GM18499 (cell line): ENCODE results near the gene RABGAP1L.
"Not testable (repeated sequence)": the region's sequence is repeated elsewhere in the genome, so short reads cannot be mapped to it uniquely, and the experiment has no call there.

Experiments
- ATAC-seq: cut with Tn5 transposase; IDR thresholded peaks from one replicate; pipeline ENCODE4 v1.9.1; 2021; ENCODE audit warnings: moderate number of reproducible peaks; ENCODE audit not compliant: insufficient read depth, unreplicated experiment

Gene RABGAP1L

GRCh38 chr1:174531751-174532150 is 372.4 kb downstream of the RABGAP1L start:
- no peak for ATAC-seq

DNA sequence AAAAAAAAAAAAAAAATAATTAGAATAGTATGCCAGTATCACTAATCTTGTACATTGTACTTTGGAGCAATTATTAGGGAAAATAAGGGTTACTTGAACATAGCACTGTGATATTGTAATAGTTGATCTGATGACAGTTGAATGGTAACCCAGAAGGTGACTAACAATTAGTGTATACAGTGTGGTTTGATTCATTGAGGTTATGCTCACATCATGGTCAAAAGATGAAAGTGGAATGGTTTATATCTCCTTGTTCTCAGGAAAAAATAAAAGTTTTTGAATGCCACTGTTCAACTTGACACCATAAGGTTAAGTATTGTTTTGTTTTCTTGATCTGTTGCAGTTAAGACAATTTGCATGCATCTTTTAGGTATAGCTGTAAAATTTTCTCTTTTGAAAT is 375.5 kb downstream of the RABGAP1L start:
- ATAC-seq: no peak

DNA sequence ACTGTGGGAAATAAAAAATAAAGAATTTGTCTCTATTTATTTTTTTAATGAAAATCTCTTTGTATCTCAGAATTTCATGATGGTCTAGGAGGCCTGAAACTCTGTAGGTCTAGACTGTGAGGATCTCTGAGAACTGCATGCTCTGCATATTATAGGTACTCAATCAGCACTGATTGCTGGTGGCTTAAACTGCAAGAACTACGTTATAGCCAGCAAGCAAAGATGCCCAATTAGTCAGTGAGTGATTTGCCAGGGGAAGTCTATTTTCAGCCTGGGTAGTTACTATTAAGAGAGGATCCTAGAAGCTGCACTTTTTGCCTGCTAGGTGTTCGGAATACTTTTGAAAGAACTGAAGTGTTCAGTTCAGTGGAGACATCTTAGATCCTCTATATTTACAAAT is 375.9 kb downstream of the RABGAP1L start:
- ATAC-seq: no peak

DNA sequence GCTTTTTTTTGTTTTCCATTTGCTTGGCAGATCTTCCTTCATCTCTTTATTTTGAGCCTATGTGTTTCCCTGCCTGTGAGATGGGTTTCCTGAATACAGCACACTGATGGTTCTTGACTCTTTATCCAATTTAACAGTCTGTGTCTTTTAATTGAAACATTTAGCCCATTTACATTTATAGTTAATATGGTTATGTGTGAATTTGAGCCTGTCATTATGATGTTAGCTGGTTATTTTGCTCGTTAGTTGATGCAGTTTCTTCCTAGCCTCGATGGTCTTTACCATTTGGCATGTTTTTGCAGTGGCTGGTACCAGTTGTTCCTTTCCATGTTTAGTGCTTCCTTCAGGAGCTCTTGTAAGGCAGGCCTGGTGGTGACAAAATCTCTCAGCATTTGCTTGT is 384.1 kb downstream of the RABGAP1L start:
- not testable (repeated sequence) for ATAC-seq

DNA sequence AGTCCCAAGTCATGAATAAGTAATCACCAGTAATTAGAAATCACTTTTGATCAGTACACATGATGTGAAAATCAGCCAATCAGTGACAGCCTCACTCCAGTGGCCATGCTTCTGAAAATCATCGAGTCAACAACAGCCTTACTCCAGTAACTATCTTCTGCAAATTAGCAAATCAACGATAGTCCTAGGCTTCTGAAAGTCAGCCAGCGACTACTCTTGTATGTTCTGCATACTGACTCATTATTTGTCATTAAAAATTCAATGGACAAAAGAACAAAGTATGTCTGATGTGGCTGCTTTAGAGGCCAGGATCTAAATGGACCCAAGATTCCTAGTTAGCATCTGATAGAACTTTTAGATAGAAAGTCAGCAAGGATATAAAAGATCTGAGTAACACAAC is 391.0 kb downstream of the RABGAP1L start:
- ATAC-seq: no peak

- no peak for ATAC-seq
Measured at GRCh38 chr1:174556392-174556791, 397.1 kb downstream of the RABGAP1L start.

- ATAC-seq: no peak
Measured at GRCh38 chr1:174568551-174568950, 409.2 kb downstream of the RABGAP1L start.

- no peak for ATAC-seq
Measured at GRCh38 chr1:174569240-174569639, 409.9 kb downstream of the RABGAP1L start.

- no peak for ATAC-seq
Measured at GRCh38 chr1:174572771-174573170, 413.5 kb downstream of the RABGAP1L start.

DNA sequence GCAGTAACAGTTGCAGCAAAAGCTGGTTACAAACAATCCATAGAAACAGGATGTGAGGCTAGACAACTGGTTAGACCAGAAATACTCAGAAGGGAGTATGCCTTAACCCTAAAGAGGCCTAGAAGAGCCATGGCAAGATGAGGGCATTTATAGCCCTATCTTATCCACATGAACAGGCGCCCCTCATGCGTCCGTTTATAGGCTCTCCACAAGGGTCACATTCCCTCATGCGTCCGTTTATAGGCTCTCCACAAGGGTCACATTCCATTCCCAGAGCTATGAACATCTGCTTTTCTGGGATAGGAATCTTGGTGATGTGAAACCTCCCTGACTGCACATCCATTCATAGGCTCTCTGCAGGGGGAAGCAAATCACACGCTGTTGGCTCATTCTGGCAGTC is 416.8 kb downstream of the RABGAP1L start:
- ATAC-seq: not testable (repeated sequence)

GRCh38 chr1:174577681-174578080 is 418.4 kb downstream of the RABGAP1L start:
- no peak for ATAC-seq

GRCh38 chr1:174580801-174581200 is 421.5 kb downstream of the RABGAP1L start:
- no peak for ATAC-seq

DNA sequence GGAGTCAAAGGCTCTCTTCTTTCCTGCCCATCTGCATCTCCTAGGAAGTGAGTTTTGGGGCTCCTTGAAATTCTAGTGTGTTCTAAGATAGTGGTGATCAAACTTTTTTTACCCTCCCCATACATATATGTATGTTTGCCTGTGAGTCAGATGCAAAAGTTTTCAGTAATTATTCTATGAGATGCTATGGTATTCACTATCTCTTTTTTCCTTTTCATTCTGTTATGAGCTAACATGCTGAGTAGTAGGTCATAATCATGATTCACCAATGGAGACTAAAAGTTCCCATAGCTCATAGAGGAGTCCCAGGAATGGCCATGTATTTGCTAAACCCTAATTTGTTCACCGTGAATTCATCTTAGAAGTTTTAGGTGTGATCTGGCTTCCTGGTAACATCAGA is 424.0 kb downstream of the RABGAP1L start:
- ATAC-seq: no peak

DNA sequence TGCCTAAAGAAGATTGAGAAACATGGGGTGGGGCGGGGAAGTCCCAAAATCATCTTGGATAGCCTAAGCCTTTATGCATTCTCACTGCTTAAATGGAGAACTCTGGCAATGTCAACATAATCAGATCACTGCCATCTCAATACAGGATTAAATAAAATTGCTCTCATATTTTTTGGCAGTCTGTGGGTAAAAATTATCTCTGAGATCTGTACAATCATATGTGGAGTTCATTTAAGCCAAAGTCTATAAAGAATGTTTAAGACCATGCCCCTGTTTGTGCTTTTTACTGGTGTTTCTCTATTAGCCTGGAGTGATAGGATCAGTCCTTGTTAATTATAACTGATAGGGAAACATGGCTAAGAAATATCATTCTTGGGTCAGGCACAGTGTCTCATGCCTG is 424.8 kb downstream of the RABGAP1L start:
- ATAC-seq: no peak

DNA sequence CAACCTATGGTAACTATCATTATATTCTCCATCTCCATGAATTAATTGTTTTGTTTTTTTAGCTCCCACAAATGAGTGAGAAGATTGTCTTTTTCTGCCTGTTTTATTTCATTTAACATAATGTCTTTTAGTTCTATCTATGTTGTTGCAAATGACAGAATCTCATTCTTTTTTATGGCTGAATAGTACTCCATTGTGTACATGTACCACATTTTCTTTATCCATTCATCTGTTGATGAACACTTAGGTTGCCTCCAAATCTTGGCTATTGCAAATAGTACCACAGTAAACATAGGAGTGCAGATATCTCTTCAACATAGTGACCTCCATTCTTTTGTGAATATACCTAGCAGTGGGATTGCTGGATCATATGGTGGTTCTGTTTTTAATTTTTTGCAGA is 429.3 kb downstream of the RABGAP1L start:
- not testable (repeated sequence) for ATAC-seq

DNA sequence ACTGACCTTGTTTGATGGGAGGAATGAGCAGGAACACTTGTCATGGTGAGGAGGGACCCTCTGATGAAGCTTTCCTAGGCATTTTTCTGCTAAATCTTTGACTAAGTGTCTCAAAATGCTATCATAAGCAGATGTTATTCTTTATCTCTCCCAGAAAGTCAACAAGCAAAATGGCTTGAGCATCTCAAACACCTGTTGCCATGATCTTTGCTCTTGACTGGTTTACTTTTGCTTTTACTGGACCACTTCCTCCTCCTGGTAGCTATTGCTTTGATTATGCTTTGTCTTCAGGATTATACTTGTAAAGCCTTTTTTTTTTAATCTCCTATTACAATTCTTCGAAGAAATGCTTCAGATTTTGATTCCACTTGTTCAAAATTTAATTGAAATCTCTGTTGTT is 445.9 kb downstream of the RABGAP1L start:
- ATAC-seq: no peak

DNA sequence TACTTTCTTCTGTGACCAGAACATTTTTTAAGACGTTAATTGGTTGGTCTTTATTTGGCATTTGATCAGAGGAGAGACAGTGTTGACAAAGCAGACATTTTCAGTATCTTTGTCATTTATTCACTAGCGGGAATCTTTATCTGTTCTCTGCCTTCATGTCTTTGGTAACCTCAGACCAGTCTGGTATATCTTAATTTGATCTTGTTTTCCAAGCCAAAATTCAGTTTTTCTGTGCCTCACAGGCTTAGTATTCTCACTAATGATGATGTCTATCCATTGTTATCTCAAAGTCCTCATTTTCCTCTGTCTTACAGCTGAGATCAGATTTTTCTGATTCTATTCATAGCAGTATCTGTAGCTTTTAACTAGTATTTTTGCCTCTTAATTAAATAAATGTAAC is 447.2 kb downstream of the RABGAP1L start:
- no peak for ATAC-seq

- ATAC-seq: not testable (repeated sequence)
Measured at GRCh38 chr1:174617905-174618304, 458.6 kb downstream of the RABGAP1L start.

DNA sequence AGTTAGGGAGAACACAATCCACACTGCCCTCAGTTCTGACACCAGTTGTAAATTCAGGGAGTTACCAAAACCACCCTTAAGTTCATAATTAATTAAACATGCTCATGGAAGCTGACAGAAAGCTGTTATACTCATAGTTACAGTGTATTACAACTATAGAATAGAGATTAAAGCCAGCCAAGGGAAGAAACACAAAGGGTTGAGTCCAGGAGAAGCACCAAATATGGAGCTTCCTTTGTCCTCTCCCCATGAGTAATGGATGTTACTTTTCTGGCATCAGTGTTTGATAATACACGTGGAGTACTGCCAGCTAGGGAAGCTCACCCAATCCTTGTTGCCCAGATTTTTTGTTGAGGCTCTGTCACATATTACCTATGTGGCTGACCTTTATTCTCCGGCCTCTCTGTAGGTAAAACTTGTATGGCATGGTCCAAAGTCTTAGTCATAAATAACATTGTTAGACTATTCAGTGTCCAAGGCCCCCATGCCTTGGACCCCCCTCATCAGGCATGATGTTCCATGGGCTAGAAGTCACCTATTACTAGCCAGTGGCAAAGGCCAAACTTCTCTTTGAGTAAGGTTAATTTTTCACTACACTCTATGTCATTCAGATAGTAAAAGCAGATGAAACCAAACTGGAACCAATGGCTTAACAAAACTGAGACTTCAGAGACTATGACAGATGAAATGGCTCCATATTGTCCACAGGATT is 464.2 kb downstream of the RABGAP1L start:
- ATAC-seq: no peak

DNA sequence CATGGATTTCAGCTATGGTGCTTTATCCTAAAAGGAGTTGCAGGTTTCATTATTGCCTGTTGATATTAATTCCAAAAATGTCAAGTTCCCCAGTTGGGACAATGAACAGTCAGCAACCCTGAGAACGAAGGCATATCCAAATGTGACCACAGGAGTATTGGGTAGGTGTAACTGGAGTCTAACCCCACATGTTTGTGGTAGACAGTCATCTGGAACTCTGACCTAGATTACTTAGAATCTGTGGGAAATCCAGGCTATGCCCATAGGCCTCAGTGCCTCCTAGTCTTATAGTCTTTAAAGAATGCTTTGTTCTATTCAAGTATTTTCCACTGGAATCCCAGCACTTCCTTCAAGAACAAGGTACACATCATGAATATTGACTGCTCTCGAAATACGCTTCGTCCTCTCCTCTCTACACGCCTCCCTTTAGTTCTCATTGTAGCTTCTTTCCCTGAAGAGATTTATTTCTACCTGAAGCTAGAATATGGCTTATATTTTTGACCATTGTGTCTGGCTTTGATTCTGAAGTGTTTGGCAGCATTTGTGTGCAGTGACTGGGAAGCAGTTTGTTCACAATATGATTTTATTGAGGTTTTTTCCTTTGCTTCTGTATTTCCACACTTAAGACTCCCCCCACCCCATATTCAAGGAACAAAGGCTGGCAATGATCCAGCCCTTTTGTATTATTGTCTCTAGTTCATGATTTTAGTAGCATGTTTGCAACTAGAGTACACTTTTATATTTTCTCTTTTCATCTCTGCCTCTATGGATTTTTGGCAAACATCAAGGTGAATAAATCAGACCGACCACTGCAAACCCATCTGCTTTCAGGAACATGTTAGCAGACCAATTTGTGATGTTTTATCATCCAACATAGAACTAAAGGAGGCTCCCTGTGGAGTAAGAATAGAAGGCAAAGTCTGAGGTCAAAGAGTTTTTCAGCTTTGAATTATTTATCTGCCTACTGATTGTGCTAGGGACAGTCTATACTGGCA is 467.0 kb downstream of the RABGAP1L start:
- no peak for ATAC-seq

DNA sequence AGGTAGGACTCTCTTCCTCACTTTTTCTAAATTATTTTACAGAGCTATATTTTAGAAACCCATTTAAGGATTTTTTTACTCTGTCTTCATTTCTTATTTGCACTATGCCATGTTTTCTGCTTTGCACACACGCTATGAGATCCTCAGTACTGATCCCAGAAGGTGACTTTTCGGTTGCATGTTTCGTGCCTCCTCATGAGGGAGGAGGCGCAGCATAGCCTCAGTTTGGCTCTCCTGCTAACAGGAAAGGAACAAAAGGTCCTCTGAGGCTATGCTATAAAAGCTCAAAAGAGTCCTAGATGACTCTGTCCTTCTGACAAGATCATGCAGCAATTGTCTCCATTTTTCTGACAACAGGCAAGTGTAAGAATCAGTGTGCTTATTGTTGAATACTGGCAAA is 478.2 kb downstream of the RABGAP1L start:
- ATAC-seq: no peak
